H1 (cell line): Measurements from ENCODE around the gene NHEJ1.

ENCODE experiments used
- ATF2 ChIP-seq: IDR thresholded peaks from 2 replicates; pipeline ENCODE4 v1.6.1; 2012; ENCODE audit warnings: low read length, inconsistent platforms
- ATF3 ChIP-seq: IDR thresholded peaks from 2 replicates; pipeline ENCODE4 v1.6.1; 2011; ENCODE audit warnings: low read depth, mild to moderate bottlenecking, low read length; ENCODE audit not compliant: insufficient read depth
- CBX5 ChIP-seq: fragments of 300-800, 300-1000 bp; sonication (generic); IDR thresholded peaks from 2 replicates; pipeline ENCODE4 v1.7.1; 2016; ENCODE audit warnings: antibody characterized with exemption, low read length, low read depth
- CHD1 ChIP-seq: IDR thresholded peaks from 2 replicates; pipeline ENCODE4 v1.6.1; 2012; ENCODE audit warnings: low read depth, low read length, improper control_type of control experiment
- CHD2 ChIP-seq: IDR thresholded peaks from 2 replicates; pipeline ENCODE4 v1.6.1; 2012; ENCODE audit warnings: low read length, improper control_type of control experiment
- CTCF ChIP-seq, 3 experiments: IDR thresholded peaks; 1 replicate in 2 of 3; 2 replicates in 1 of 3; pipeline versions ENCODE4 v1.5.1 to v1.6.1; 2011; ENCODE audit warnings: low read length in 3 of 3, mild to moderate bottlenecking in 3 of 3, inconsistent platforms in 2 of 3, low read depth in 1 of 3, moderate library complexity in 1 of 3; ENCODE audit not compliant: insufficient read depth in 1 of 3; ENCODE audit errors: control extremely low read depth in 1 of 3
- EZH2 ChIP-seq: fragments of 200-600 bp; sonication (generic); IDR thresholded peaks from 2 replicates; pipeline ENCODE4 v1.7.1; 2012; ENCODE audit warnings: low read depth, mild to moderate bottlenecking, moderate library complexity, low read length, inconsistent platforms; ENCODE audit not compliant: severe bottlenecking
- GTF2F1 ChIP-seq: IDR thresholded peaks from 2 replicates; pipeline ENCODE4 v1.6.1; 2012; ENCODE audit warnings: low read depth, low read length, improper control_type of control experiment, borderline replicate concordance
- POLR2AphosphoS5 ChIP-seq: IDR thresholded peaks from 2 replicates; pipeline ENCODE4 v1.6.1; 2011; ENCODE audit warnings: low read depth, low read length
- RAD21 ChIP-seq, 2 experiments: IDR thresholded peaks in 1 of 2; conservative IDR thresholded peaks in 1 of 2; 2 replicates each; pipeline ENCODE4 v1.6.1; 2011; ENCODE audit warnings: low read depth in 2 of 2, low read length in 2 of 2, improper control_type of control experiment in 1 of 2, inconsistent platforms in 1 of 2, mild to moderate bottlenecking in 1 of 2, moderate library complexity in 1 of 2
- RNF2 ChIP-seq: fragments of 200-900, 300-1000 bp; sonication (generic); IDR thresholded peaks from 2 replicates; pipeline ENCODE4 v1.7.1; 2016; ENCODE audit warnings: borderline replicate concordance, low read depth, mild to moderate bottlenecking, antibody characterized with exemption, low read length; ENCODE audit not compliant: poor library complexity, severe bottlenecking; ENCODE audit errors: missing control alignments
- SP1 ChIP-seq: IDR thresholded peaks from 2 replicates; pipeline ENCODE4 v1.6.1; 2011; ENCODE audit warnings: low read depth, low read length

- TF ChIP-seq EZH2 (no peak), CBX5 (no peak), POLR2AphosphoS5 (no peak), CTCF (IDR thresholded peaks at IDR 0.05; ENCODE audit: control extremely low read depth in 1 of 3, insufficient read depth in 1 of 3, low read depth in 1 of 3, low read length in 3 of 3) (no peak), CHD2 (no peak), ATF2 (no peak), RNF2 (no peak), GTF2F1 (no peak), CHD1 (no peak), ATF3 (no peak), RAD21 (IDR thresholded peaks at IDR 0.05 in 1 of 2, conservative IDR thresholded peaks at IDR 0.05 in 1 of 2; ENCODE audit: low read depth in 2 of 2, low read length in 2 of 2) (no peak), SP1 (no peak)
These were observed 837 bp downstream of the NHEJ1 start for GRCh38 chr2:219159771-219160185.
